CD4-positive, alpha-beta T cell treated with Interleukin-6 at 100 ng/mL for 8 hours (primary cell): Measurements from ENCODE around the gene NCBP3.
"Not testable (repeated sequence)": the region's sequence is repeated elsewhere in the genome, so short reads cannot be mapped to it uniquely, and the experiment has no call there.

Experiments used
- DNase-seq: peaks from one replicate; pipeline ENCODE4 v3.0.0-alpha.2; 2020; ENCODE audit warnings: mixed read lengths, low spot score

Gene NCBP3

DNA sequence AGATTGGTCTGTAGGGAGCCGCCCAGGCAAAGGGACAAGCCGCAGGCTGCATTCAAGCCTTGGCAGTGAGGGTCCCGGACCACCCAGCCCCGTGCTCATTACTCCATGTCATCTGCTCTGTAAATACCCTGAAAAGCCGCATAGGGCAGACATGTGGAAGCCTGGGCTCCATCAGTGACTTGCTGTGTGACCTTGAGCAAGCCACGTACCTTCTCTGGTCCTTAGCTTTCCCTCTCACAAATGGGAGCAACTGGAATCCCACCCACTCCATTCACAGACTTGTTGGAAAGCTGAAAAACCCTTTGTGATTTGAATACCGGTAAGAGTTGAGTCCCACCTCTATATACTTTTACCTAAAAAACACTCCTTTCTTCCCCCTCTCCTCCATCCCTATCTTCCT, 34.9 kb upstream of the NCBP3 start:
- DNase-seq, result no peak

DNA sequence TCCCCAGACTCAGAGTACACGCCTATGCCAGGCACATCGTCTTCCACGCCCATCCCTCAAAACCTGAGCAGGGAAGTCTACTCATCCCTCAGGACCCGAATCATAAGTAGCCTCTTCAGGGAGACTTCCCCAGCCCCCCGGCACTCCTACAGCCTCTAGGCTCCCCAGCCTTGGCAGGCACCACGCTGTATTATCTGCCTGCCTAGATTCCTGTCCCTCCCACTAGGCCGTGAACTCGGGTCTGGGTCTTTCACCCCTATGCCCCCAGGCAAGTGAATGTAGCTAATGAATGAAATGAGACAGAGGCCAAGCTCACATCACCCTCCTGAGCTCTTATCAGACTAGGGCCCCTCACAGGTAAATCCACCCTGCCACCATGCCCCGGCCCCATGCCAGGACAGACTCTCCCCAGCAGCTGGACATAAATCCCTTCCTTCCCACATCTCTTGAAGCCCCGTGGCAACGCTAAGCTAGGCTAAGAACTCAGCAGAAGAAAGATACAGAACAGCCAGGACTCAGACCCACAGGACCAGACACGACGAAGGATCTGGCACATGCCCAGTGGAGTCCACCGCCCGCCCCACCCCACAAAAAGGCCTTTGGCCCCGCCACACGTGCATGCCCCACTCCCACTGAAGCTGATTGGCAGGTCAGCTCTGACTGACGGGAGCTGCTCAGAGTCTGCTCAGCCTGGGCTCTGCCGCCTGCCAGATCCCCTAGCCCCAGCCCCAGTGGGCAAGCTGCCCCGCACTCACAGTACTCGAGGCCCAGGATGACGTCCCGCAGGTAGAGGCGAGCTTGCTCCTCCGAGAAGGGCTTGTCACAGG, 33.8 kb upstream of the NCBP3 start:
- DNase-seq, result no peak

DNA sequence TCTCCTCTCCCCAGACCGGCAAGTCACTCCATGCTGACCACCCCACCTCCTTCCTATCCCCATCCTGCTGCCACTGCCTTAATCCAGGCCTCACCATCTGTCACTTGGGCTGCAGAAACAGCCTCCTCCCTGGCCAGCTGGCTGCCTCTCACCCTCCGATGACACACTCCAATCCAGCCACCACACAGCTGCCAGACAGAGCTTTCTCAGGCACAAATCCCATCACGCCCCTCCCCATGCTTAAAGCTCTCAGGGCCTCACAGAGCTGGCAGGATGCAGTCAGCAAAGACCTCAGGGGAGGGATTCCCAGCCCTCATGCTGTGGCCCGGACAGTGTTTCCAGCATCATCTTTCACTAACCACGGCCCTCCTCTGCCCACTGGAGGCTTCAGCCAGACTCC, 33.1 kb upstream of the NCBP3 start:
- DNase-seq, result no peak

DNA sequence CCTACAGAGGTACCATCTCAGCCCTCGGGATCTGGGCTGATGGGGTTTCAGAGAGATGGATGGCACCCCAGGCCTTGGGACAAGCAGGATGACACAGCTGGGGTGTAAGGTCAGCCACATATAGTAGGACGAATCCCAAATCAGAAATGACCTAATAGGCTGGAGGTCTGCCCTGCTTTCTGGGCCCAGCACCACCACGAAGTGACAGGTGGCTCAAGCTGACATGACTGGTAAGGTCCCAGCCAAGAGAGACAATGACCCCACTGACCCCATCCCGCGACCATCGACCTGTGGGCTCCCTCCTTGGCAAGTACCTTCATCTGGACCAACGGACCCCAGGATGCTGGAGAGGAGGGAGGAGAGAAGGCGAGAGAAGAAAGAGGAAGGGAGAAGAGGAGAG, 31.2 kb upstream of the NCBP3 start:
- DNase-seq, result no peak

DNA sequence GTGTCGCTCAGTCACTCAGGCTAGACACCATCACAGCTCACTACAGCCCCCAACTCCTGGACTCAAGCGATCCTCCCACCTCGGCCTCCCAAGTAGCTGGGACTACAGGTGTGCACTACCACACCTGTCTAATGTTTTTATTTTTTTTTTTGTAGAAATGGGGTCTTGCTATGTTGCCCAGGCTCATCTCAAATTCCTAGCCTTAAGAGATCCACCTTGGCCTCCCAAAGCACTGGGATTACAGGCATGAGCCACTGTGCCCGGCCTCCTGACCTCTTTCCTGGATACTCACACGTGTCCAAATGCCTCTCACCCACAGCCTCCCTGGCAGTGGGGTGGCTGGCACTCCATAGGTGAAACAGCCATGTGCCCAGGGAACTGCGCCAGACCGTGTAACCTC, 29.3 kb upstream of the NCBP3 start:
- no peak for DNase-seq

DNA sequence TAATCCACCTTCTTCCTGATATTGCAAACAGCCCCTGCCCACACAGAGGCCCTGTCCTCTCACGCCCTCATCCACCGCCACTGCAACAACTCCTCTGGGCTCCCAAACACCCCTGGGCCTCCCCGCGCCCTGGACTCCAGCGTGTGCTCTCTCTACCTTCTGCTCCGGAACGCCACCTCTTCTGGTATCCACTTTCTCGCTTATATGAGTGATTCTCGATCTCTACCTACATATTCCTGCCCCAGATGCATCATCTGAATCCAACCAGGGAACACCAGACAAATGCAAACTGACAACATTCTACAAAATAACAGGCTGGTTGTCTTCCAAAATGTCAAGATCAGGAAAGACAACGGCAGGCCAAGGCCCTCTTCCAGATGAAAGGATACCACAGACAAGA, 27.8 kb upstream of the NCBP3 start:
- DNase-seq, result no peak

DNA sequence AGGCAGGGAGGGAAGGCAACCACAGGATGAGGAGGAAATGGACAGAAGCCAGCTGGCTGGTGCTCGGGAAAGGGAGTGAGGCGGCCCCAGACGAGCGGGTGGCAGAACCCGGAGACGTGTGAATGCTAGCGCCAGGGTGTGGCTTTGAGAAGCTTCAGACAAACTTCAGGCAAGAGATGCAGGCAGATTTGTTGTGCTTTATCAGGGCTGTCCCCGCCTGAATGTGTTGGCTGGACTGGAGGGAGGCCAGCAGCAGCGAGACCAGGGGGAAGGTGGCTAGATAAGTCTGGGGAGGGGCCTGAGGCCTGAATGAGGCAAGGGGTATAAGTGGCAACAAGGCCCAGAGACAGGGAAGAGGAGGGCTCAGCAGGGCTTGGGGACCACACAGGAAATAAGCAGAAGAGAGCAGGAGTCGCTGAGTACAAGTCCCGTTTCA, 24.8 kb upstream of the NCBP3 start:
- no peak for DNase-seq

DNA sequence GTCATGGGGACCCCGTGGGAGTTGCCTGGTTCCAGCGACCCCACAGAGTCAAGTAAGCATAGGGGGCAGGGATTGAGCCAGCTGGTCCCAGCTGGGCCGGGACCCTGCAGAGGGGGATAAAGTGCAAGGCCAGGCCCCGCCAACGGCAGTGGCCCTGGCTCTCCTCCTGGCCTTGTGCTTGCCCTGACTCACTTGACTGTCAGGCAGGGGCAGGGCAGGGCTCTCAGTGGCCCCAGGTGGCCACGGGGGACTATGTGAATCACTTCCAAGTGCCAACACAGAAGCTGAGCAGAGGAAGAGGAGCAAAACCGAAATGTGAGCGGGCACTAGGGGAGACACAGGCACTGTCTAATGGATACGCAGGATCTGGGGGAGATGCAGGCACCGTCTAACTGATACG, 21.6 kb upstream of the NCBP3 start:
- no peak for DNase-seq

DNA sequence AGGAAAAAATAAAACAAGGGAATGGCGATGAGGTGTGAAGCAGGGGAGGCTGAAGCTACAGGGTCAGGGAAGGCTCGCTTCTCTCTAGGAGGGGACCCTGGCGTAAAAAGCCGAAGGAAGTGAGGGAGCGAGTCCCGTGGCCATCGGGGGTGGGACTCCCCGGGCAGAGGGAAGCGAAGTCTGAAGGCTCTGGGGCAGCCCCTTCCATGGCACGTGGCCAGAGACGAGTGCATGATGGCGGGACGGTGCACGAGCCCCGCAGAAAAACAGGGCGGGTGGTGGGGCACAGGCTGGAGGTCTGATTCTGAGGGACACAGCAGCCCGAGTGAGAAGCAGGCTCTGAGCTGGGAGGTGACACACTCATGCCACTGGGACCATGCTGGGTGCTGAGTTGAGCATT, 21.1 kb upstream of the NCBP3 start:
- DNase-seq, result no peak

DNA sequence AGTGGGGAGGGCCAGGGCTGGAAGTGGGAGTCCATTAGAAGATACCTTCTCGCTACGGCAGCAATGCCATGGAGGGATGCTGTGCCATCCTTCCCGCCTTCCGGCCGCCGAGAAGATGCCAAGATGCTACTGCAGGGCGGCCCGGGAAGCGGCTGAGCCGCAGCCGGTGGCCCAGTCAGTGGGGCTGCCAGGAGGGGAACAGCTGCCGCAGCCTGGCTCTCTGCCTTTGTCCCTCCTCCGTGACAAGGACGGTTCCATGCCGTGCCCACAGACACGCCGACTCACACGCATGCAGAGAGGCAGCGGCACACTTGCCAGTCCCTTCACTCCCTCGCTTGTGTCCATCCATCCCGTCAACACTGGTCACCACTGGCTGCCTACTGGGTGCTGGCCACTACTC, 20.2 kb upstream of the NCBP3 start:
- DNase-seq, result no peak

DNA sequence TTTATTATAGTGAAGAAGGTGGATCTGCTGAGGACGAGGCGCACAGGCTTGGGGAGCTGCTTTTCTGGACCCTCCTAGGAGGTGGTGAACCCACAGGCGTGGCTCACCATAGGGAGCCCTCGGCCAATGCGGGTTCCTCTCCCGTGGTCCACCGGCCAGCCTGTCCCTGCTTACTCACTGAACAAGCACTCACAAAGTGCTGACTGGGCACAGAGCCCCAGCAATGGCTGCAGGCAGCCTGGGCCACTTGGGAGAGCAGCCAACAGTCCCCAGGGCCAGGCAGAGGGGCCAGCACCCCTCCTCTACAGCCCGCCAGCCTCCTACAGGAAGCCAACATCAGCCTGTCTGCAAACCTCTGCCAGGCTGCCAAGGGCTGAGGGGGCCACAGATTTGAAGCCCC, 19.1 kb upstream of the NCBP3 start:
- DNase-seq, result no peak

DNA sequence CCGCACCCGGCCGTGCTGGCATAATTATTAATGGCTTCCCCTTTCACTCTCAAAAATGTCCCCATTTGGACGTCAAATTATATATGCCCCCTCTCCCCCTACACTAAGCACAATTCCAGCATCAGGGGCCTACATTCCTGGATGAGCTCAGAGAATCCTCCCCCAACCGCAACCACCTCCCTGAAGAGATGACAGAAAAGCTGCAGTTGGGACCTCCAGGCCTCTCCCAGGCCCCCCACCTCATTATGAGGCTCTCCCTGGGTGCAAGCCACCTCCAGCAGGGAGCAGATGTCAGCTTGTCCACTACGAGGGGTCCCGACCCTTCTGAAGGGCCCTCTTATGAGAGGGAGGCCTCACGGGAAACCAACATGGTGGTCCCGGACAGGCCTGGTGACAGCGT, 18.5 kb upstream of the NCBP3 start:
- DNase-seq, result no peak

DNA sequence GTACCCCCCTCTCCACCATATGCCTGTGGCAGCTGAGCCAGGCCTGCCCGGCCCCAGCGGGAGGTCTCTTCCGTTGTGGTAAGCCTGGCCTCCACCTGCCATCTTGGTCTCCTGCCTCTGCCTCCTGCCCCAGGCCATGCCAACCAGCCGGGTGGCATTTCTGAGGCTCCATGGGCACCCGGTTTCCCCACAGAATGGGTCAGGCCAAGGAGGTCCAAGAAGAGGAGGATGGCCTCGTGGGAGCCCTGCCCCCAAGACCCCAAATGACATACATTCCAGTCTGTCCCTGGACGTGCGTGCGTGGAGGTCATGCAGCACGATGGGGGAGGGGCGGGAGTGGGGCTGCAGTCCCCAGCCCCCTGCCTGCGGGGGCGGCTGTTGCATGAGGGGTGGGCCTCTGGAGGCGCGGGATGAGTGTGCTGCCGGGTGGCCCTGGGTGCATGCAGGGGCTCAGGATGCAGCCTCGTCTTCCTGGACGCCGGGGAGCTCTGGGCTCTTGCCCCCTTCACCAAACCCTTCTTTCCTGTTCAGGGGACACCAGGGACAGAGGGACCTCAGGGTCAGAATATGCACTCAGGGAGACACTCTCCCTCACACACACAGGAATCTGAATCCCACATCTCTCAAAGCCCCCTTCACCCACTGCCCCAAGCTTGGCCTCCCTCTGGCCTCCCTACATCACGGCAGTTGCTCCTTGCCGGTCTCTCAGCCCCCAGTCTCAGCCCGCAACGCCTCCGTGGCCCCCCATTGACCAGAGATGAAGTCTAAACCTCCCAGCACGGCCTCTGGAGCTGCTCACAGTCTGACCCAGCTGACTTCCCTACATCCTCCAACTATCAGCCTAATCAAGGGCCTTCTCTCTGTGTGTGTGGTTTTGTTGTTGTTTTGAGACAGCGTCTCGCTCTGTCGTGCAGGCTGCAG, 16.0 kb upstream of the NCBP3 start:
- no peak for DNase-seq

DNA sequence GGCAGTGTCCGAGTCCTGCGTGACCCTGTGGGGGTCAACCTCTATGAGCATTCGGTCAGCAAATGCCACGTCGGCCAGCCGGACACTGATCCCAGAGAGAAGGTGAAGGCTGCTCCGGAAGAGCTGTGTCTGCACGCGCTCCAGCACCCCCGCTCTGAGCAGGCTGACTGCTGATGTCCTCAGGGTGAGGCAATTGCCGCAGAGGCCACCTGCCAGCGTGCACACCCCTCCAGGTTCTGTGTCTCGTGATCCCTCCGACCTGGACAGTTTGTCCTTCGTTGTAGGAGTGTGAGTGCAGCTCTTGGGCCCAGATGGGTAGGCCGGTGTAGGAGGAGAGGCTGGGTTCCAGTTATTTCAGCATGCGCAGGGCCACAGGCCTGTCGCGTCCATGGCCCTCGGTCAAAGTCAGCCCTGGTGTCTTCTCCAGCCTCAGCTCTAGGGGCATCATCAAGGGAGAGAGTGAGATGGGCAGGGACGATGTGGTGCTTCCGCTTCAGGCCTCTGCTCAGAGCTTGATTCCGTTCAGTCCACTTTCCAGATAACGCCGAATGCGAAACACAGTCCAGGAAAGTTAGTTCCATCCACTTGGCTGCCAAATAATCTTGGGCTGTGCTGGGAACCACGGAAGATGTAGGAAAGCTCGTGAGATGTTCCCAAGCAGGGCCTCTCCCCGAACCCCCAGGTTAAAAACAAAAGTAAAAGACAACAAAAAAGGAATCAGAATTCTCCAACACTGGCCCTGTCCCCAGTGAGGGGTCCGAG, 15.1 kb upstream of the NCBP3 start:
- no peak for DNase-seq

DNA sequence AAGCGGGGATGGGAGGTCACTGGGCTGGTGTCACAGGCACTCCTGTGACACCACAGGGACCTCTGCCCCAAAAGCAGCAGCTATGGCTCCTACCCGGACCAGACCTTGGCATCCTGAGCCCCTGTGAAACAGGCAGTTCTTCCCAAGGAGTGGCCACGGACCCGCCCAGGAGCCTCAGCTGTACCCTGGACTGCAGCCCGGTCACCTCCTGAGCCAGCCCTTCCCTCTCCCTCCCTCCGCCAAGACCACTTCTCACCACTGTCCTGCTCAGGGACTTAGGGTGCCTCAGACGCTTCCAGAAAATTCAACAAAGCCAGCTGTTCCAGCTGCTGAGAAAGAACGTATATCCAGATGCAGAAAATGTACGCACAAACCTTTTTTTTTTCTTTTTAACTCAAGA, 13.9 kb upstream of the NCBP3 start:
- no peak for DNase-seq

DNA sequence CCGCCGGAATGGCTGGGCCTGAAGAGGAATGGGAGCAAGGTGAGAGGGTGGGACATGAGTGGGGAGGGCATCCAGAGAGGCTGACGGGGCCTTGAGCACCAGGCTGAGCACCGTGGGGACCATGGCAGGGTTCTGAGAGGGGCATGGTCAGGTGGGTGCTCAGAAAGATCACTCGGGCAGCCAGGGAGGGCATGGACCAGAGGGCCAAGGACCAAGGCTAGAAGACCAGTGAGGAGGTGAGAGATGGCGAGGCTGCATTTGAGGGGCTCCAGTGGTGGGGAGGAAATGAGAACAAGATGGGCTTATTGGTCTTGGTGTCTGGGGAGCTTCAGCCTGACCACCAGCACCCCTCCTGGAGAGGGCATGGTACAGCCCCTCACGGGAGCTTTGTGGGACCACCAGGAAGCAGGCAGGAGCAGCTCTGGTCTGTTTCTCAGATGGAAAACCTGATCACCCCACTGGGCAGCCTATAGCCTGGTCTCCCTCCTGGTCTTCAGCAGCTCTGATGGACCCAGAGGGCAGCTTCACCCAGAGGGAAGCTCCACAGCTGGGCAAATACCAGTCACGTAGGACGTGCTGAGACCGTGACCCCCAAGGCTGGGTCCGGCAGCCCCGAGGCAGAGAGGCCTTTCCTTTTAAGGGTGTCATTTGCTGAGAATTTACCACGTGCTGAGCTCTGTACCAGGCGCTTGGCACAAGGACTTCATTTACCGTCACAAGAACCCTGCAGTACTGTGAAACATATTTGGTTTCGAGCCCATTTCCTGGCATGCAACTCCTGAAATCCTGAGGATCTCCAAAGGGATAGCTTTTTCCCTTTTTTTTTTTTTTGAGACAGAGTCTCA, 11.4 kb upstream of the NCBP3 start:
- DNase-seq, result no peak

DNA sequence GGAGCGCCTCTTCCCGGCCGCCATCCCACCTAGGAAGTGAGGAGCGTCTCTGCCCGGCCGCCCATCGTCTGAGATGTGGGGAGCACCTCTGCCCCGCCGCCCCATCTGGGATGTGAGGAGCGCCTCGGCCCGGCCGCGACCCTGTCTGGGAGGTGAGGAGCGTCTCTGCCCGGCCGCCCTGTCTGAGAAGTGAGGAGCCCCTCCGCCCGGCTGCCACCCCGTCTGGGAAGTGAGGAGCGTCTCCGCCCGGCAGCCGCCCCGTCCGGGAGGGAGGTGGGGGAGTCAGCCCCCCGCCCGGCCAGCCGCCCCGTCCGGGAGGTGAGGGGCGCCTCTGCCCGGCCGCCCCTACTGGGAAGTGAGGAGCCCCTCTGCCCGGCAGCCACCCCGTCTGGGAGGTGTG, 8.2 kb upstream of the NCBP3 start:
- DNase-seq, result not testable (repeated sequence)

DNA sequence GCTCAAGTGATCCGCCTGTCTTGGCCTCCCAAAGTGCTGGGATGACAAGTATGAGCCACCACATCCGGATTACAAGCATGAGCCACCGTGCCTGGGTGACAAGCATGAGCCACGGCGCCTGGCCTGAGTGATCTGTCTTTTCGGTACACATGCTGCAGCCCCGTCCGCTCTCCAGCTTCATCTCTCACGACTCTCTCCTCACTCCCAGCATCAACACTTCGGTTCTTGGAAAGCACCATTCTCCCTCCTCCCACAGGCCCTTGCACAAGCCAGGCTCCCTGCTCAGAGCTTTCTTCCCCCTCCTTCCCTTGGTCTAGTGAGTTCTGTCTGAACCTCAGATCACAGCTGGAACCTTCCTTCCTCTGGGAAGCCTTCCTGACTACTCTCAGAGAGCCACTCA, 6.5 kb upstream of the NCBP3 start:
- no peak for DNase-seq

DNA sequence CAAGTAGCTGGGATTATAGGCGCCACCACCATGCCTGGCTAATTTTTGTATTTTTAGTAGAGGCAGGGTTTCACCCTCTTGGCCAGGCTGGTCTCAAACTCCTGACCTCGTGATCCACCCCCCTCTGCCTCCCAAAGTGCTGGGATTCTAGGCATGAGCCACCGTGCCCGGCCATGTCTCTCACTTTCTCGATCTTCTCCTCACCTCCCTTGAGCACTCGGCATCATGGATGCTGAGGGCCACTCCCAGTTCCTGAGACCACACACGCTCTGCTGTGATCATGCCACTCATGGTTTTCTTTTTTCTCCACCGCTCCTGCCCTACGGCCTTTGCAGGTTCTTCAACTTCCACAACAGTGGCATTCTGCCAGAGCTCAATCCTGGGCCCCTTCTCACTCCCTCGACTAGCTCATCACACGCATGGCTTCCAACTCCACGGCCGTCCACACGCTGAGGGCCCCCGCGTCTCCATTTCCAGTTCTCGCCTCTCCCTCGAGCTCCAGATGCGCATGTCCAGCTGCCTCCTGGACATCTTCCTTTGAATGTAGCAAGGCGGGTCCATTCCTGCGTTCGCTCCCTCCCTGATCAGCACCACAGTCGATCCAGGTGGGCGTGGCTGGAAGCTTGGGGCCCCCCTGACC, 5.5 kb upstream of the NCBP3 start:
- DNase-seq, result no peak

DNA sequence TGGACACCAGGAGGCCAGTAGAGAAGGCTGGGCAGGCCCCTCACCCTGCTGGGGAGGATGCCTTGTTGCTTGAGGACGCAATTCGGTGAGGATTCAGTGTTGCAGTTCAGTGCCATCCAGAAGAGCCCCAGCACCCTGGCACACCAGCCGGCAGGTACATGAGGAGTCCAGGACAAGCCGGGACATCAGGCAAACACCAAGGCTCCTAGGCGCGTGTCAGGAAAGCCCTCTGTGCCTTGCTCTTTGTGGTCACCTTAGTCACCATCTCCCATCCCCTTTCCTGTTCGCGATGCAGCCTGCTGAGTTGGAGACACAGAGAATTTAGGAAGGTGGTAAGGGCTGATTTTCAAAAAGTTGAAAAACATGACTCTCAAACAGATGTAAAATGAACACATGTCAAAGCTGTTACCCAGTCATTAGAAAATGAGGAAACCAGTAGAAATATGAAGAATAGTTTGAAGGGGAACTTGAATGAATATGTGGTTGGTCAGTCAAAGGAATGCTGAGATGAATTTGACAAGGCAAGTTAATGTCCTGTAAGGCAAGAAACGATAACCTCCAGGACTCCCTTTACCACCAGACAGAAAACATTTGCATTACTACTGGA, 2.3 kb upstream of the NCBP3 start:
- no peak for DNase-seq
